HG02678 (cell line): ENCODE measurements around the gene NT5DC2.

Source experiments
- ATAC-seq: cut with Tn5 transposase; IDR thresholded peaks from one replicate; pipeline ENCODE4 v1.9.1; 2021; ENCODE audit warnings: mild to moderate bottlenecking, moderate library complexity; ENCODE audit not compliant: unreplicated experiment

Gene NT5DC2

DNA sequence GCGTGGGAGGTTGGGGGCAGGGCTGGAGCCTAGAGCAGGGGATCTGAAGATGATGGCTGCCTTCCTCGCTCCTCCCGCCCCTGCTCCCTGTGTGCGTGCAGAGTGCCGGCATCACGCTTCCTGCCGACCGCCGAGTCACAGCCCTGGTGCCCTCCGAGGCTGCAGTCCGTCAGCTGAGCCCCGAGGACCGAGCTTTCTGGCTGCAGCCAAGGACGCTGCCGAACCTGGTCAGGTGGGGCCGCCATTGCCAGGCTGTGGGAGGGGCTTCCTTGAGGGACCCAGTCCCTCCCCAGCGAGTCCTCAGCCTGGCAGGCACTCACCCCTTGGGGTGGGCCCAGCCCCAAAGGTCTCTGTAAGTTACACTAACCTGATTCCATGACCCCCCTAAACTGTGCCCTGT, 20.9 kb downstream of the NT5DC2 start:
- no peak for ATAC-seq

DNA sequence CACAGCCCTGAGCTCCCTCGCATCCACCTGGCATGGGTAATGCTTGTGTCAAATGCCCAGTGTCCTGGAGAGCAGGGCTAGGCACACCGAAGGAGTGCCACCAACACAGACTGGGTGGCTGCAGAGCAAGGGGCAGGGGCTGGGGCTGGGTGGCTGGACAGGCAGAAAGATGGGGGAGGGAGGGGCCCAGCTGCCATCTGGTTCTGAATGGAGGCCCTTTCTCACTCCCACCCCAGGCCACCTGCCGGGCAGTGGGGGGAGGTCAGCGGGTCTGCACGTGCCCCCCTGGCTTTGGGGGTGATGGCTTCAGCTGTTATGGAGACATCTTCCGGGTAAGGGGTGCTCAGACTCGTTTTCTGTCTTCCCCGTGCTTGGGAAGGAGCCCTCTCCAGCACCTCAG, 21.6 kb downstream of the NT5DC2 start:
- no peak for ATAC-seq

- no peak for ATAC-seq
Measured at GRCh38 chr3:52511509-52511908, 22.1 kb downstream of the NT5DC2 start.

DNA sequence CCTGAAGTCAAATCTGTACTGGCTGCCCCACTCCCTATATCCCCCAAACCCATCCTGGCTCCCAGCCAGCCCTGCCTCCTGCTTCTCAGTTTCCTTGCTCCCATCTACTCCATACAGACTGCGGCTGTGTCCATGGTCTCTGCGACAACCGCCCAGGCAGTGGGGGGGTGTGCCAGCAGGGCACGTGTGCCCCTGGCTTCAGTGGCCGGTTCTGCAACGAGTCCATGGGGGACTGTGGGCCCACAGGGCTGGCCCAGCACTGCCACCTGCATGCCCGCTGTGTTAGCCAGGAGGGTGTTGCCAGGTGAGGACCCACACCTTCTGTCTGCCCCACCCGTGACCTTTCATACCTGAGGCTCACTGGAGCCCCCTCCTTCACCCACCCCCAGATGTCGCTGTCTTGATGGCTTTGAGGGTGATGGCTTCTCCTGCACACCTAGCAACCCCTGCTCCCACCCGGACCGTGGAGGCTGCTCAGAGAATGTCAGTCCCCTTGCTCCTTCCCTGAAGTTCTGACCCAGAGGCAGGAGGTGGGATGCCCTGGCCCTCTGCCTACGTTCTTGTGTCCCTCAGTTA, 23.8 kb downstream of the NT5DC2 start:
- no peak for ATAC-seq

GRCh38 chr3:52507359-52507758, 26.3 kb downstream of the NT5DC2 start:
- ATAC-seq: no peak

- ATAC-seq: no peak
Measured at GRCh38 chr3:52506266-52506966, 27.2 kb downstream of the NT5DC2 start.

- ATAC-seq: no peak
Measured at GRCh38 chr3:52504977-52505376, 28.7 kb downstream of the NT5DC2 start.

DNA sequence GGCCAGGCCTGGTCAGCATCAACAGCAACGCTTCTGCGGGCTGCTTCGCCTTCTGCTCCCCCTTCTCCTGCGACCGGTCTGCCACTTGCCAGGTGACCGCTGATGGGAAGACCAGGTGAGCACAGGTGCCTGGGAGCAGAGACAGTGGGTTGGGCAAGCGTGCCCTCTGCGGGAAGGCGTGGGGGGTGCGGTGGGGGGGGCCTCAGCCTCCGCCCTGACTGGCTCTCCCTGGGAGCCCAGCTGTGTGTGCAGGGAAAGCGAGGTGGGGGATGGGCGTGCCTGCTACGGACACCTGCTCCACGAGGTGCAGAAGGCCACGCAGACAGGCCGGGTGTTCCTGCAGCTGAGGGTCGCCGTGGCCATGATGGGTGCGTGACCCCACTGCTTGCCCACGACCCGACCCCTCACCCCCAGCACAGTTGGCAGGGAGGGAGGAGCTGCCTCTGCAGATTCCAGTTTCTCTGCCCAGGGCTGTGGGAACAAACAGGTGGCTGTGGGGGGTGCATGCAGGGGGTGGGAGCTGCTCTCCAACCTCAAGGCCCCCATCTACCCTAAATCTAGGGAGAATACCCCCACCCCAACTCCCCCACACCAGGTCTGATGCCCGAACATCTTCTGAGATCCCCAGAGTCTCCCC, 29.8 kb downstream of the NT5DC2 start:
- no peak for ATAC-seq

- no peak for ATAC-seq
Measured at GRCh38 chr3:52502808-52503350, 30.8 kb downstream of the NT5DC2 start.

- no peak for ATAC-seq
Measured at GRCh38 chr3:52502001-52502400, 31.7 kb downstream of the NT5DC2 start.

GRCh38 chr3:52501046-52501445, 32.6 kb downstream of the NT5DC2 start:
- ATAC-seq: no peak

- ATAC-seq: no peak
Measured at GRCh38 chr3:52498137-52499054, 35.3 kb downstream of the NT5DC2 start.

GRCh38 chr3:52495777-52496602, 37.7 kb downstream of the NT5DC2 start:
- ATAC-seq: no peak

DNA sequence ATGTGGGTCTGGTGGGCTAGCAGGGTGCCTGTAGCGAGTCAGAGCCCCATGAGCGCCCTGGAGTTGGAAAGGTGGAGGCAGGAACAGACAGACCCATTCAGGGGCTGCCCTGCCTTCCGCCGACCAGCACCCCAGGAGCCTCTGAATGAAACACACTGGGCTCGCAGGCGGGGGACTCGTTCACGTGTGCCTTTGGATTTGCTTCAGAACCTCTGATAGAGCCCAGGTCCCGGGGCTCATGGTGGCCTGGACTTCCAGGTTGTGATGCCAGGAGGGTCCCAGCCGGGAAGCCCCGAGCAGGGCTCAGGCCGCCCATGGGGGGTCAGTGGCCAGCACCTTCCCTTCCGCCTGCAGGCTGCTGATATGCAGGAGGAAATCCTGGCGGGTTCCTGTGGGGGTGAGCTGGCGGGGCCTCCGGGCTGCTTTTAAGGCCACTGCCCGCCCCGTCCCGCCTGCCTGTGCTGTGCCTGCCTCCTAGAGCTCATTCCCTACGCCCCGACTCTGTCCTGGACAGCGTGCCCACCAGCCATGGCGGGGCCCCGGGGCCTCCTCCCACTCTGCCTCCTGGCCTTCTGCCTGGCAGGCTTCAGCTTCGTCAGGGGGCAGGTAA, 38.7 kb downstream of the NT5DC2 start, which contains the start of gene STAB1:
Gene STAB1, plus strand, starts transcription at position 453 of the 610 bp plus-strand sequence. Its CDS starts 76 bp downstream, at position 529.
- no peak for ATAC-seq

DNA sequence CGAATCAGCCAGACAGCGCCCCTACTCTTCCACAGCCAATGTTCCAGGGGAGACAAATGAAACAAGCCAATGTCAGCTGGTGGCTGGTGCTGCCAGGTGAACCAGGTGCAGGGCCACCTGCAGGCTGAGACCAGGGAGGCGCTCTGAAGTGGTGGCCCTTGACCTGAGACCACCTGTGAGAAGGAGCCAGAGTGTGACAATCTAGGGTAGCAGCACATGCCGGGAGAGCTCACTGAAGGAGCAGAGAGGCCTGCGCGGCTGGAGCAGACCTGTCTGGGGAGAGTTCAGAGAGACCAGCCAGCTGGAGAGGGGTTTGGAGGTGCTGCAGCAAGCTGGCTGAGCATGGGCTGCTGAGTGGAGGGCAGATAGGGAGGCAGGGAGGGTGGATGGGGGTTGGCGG, 39.2 kb downstream of the NT5DC2 start:
- no peak for ATAC-seq

- ATAC-seq: no peak
Measured at GRCh38 chr3:52493232-52494017, 40.2 kb downstream of the NT5DC2 start.

DNA sequence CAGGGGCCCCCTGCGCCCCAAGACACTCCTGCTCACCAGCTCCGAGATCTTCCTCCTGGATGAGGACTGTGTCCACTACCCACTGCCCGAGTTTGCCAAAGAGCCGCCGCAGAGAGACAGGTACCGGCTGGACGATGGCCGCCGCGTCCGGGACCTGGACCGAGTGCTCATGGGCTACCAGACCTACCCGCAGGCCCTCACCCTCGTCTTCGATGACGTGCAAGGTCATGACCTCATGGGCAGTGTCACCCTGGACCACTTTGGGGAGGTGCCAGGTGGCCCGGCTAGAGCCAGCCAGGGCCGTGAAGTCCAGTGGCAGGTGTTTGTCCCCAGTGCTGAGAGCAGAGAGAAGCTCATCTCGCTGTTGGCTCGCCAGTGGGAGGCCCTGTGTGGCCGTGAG, 41.6 kb downstream of the NT5DC2 start:
- no peak for ATAC-seq

GRCh38 chr3:52490939-52491526, 42.6 kb downstream of the NT5DC2 start:
- ATAC-seq: no peak
